Stimulated activated CD4-positive, alpha-beta T cell treated with anti-CD3 and anti-CD28 coated beads, Interleukin-2, amount 100 ng/mL, for 4 hours (primary cell): ENCODE data around the gene TBC1D24.
"Not testable (repeated sequence)": the region's sequence is repeated elsewhere in the genome, so short reads cannot be mapped to it uniquely, and the experiment has no call there.

ENCODE experiments used
- DNase-seq: peaks from one replicate; pipeline ENCODE4 v3.0.0-alpha.2; 2020; ENCODE audit warnings: low read depth

TBC1D24 gene

DNA sequence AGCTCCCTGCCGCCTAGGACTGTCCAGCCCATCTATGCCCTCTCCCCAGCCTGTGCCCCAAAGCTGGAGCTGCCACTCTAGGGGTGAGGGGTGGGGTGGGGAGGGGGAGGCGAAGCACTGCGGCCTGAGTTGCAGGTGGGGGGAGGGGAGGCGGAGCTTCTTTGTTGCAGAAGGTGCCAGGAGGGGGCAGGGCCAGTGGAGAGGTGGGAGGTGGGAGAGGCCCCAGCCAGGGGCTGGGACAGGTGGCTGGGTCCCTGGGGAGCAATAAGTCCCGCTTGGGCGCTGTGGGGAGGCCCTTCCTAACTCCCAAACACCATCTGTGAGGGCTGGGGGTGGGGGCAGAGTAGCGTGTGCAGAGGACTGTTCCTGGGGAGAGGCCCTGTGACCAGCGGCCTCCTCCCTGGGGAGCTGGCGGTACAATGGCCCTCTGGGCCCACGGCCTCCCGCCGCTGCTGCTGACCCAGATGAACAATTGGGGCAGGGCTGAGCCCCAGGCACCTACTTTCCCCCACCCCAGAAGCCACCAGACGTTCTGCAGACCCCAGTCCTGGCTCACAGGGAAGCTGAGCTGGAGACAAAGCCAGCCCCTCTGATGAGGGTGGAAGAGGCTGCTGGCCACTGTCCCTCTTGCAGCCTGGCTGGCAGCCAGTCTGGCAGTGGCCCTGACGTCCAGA, 6.1 kb upstream of the TBC1D24 start:
- no peak for DNase-seq

DNA sequence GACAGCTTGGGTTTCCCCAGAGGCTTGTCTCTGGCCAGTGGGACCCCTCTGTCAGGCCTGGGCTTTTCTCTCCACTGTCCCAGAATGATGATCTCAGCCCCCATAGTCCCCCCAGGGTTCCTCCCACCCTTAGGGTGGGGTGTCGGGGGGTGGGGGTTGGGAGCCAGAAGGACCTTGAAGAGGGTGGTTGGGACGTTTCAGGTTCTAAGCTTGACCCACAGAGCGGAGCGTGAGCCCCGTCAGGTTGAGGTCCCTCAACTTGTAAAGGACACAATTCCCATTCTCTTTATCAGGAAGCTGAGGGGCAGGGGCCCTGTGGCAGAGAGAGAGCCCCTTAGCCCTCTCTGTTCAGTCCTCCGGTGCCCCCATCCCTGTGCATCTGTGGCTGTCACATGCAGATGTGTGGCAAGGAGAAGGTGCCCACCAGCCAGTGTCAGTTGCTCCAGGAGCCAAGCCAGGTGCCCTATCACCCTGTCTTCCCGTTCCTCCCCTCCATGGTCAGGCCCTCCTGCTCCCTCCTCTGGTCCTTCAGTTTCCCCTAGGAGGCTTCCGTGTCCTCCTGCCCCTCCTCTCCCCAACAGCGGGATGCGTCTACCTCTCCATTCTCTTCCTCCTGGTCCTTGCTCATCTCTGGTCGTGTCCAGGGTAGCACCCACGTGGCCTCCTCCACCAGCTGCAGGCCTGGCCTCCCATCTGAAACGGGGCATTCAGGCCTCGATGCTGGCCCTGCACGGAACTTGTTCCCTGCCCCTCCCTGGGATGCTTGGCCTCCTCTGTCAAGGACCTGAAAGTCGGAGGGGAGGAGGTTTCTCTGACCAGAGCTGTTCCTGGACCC, 5.3 kb upstream of the TBC1D24 start:
- no peak for DNase-seq

- DNase-seq: no peak
These were observed 4.7 kb upstream of the TBC1D24 start for GRCh38 chr16:2470234-2470601.

DNA sequence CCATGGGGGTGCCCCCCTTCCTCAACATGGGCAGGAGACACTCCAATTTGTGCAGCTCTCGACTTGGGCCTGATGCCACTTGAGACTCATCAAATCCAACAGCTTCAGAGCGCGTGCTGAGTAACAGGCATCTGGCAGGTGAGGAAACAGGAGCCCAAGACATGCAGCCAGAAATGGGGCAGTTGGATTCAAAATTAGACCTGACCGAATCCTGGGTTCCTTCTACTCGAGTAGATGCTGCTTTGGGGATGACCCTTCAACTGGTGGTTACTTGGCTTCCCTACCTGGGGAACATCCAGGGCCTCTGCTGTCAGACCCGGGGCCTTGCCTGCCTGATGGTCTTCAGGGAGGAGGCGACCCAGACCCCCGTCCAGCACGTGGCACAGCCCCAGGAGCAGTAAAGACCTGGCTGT, 4.3 kb upstream of the TBC1D24 start:
- DNase-seq: no peak

DNA sequence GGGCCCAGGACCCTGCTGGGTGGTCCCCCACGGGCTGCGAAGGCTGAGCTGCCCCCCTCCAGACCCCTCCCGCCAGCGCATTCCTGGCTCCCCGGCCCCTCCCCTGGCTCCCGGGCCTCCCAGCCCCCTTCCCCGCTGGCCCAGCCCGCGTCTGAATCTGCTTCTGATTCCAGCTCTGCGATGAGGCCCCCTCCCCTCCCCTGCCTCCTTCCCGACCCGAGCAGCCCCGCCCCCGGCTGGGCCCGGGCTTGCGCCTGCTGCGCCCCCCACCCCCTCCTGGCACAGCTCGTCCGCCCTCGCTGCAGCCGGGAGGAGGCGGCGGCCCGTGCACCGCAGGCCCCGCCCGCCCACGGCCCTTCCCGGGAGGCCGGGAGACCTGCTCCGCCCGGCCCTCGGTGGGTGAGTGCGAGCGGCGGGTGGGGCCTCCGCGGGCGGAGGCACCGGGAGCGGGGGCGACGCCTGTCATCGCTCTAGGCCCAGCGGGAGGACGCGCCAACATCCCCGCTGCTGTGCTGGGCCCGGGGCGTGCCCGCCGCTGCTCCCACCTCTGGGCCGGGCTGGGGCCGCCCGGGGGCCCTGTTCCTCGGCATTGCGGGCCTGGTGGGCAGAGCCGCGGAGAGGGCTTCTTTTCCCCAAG, 3.8 kb upstream of the TBC1D24 start, which contains the start of gene NTN3:
Gene NTN3, plus strand, starts transcription at position 282 of the 637 bp plus-strand sequence. CDS start 405 bp downstream, outside the sequence.
- DNase-seq: peak; percentile 15

GRCh38 chr16:2471653-2472487, 3.1 kb upstream of the TBC1D24 start:
- no peak for DNase-seq

DNA sequence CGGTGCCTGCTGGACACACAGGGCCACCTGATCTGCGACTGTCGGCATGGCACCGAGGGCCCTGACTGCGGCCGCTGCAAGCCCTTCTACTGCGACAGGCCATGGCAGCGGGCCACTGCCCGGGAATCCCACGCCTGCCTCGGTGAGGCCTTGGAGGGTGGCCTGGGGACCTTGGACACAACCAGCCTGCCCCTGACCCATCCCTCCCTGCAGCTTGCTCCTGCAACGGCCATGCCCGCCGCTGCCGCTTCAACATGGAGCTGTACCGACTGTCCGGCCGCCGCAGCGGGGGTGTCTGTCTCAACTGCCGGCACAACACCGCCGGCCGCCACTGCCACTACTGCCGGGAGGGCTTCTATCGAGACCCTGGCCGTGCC, 2.5 kb upstream of the TBC1D24 start:
- no peak for DNase-seq

- DNase-seq: no peak
These were observed 2.0 kb upstream of the TBC1D24 start for GRCh38 chr16:2472885-2473445.

- peak; percentile 12 for DNase-seq
These were observed 1.4 kb upstream of the TBC1D24 start for GRCh38 chr16:2473446-2473926.

DNA sequence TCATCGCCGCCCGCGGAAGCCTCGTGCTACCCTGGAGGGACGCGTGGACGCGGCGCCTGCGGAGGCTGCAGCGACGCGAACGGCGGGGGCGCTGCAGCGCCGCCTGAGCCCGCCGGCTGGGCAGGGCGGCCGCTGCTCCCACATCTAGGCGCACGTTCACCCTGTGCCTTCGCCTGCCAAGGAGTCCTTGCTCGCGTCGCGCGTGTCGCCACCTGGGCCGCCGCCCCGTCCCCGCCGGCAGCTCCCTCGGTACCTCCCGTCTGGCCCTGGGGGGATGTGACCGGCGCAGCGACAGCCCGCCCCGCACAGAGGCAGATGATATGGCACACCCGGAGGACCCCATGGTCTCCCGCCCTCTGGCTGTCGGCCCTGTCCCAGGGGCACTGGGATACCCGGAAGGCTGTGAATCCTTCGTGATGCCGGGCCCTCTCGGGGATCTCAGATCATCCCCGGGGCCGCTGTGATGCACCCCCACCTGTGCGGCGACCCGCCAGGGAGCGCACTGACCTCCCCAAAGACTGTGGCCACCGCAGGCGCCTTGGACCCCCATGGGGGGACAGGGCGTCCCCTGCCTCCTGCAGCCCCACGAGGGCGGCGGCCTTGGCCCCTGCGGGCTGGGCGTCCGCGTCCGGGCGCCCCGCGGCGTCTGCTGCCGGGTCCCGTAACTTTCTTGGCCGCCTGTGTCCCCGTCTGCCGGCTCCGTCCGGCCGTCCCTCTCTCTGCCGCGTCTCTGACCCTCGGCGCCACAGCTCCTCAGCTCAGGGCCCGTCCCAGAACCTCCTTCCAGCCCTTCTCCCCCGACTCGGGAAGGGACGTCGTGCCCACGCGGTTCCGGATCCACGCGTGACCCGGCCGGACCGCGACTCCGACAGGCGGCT, 689 bp upstream of the TBC1D24 start:
- DNase-seq: peak; percentile 49

- DNase-seq: peak; percentile 35
These were observed 752 bp downstream of the TBC1D24 start for GRCh38 chr16:2475413-2476344.

DNA sequence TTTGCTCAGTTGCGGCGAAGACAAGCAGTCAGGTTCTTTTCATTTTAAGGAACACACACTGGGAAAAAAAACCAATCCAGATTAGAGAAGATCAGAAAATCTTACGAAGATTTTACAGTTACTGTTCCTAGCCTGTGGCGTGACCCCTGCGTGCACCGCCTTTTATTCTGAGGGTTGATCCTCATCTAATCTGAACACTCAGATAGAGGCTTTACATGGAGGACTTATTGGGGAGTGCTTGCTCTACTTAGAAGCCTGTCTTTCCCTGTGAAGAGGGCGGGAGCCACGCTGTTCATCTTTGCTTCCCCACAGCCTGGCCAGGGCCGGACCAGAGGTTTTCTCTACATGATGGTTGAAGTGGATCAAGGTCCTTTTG, 1.4 kb downstream of the TBC1D24 start:
- DNase-seq: no peak

DNA sequence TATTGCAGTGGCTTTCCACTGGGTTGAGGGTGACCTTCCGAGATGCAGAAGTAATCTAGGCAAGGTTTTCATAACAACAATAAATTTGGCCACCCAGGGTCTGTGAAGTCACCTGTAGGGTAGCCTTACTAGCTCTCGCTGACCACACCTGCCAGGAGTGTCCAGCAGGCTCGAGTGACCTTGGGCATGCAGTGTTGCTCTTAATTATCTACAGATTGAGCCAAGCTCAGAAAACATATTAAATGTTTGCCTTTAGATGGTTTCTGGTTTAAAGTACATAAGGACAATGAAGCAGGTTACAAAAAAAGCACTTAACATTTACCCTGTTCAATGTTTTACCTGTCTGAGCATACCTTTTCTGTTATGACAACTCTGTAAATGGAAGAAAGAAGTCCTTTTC, 1.8 kb downstream of the TBC1D24 start:
- no peak for DNase-seq

GRCh38 chr16:2477327-2477726, 2.4 kb downstream of the TBC1D24 start:
- DNase-seq: no peak

GRCh38 chr16:2478279-2478678, 3.4 kb downstream of the TBC1D24 start:
- DNase-seq: no peak

DNA sequence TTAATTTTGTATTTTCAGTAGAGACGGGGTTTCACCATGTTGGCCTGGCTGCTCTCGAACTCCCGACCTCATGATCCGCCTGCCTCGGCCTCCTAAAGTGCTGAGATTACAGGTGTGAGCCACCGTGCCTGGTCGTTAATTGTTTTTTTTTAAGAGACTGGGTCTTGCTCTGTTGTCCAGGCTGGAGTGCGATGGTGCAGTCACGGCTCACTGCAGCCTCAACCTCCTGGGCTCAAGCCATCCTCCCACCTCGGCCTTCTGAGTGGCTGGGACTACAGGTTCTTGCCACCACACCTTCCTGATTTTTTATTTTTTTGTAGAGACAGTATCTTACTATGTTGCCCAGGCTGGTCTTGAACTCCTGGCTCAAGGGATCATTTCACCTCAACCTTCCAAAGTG, 5.1 kb downstream of the TBC1D24 start:
- not testable (repeated sequence) for DNase-seq

- DNase-seq: no peak
These were observed 6.0 kb downstream of the TBC1D24 start for GRCh38 chr16:2480948-2481347.

GRCh38 chr16:2481676-2482075, 6.7 kb downstream of the TBC1D24 start:
- no peak for DNase-seq

GRCh38 chr16:2482249-2482648, 7.3 kb downstream of the TBC1D24 start:
- no peak for DNase-seq
